ENCODE data around the gene MAFG.
"Not testable (repeated sequence)": the region's sequence is repeated elsewhere in the genome, so short reads cannot be mapped to it uniquely, and the experiment has no call there.

MAFG gene

DNA sequence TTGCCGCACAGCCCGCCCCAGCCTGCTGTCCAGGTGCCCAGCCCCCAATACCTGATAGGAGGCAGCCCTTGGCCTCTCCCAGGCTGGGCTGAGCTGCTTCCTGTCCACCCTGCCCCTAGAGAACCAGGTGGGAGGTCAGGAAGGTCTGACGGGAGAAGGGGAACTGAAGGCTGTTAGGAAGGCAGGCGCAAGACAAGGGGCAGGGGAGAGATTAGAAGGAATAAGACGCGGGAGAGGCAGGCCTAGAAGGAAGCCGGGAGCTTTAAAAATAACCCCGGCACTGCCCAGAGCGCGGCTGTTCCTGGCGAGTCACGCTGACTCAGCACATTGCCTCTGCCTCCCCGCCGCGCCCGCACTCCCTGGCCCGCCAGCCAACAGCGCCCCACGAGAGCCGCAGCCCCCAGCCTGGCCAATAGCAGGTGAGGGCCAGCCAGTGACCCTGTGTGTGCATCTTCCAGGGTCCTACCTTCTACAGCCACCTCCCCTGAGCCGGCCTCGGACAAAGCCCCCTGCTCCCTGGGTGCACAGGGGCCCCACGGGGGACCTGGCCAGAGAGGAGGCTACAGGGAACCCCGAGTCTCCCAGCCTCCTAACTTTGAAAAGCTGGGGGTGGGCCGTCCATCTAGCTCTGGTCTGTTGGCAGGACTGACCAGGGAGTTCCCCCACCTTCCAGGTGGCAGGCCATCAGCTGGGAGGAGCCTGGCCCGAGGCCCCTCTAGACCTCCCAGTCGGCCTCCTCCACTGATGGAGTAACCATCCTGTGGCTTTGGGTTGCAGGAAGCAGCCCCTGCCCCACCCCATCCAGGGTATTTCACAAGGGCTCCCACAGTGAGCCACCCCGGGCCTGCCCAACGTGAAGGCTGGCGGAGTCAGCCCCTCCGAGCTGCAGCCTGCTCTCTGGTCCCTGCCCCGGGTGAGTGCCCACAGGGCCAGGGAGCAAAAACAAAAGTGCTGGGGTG, 4.0 kb downstream of the MAFG start:
- DNase-seq (ENCODE audit: low read depth in 3 of 3) = no peak

GRCh38 chr17:81922566-81923301, 4.8 kb downstream of the MAFG start:
- no peak for DNase-seq (ENCODE audit: low read depth in 3 of 3)

DNA sequence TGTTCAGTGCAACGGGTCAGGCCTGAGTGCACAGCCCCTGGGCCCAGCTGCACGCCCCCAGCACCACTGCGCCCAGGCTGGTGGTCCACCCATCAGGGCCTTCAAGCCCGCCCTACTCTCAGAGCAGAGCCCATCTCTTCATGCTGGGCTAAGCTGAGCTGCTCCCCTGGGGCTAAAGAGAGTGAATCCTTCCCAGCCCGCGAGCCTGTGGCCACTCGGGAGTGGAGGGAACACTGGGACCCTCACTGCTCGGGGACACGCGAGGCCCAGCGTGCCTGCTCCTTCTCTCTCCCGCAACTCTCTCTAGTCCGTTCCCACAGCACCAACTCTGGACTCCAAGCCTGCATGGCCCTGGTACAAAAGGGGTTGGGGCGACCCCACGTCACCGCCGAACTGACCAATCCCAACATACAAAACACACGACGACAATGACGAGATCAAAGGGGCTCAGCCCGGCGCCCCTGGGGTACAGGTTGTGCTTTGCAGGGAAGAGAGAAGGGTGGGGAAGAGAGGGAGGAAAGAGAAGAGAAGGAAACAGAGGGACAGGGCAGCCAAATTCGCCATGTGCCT, 5.5 kb downstream of the MAFG start:
- no peak for DNase-seq (ENCODE audit: low read depth in 3 of 3)

DNA sequence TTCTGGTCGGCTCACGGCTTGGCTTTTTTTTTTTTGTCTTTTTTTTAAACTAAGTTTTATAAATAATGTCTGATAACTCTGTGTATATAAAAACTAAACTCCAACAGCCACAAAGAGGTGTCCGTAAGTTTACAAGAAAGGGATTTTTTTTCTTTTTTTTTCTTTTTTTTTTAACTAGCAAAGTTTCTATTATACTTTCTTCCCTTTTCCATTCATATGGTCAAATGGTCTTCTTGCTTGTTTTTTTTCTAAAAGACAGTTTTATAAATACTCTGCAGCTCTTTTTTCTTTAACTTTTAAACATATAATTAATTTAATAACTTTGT, 6.0 kb downstream of the MAFG start:
- no peak for DNase-seq (ENCODE audit: low read depth in 3 of 3)

GRCh38 chr17:81920612-81921536, 6.7 kb downstream of the MAFG start:
- no peak for DNase-seq (ENCODE audit: low read depth in 3 of 3)

- DNase-seq (ENCODE audit: low read depth in 3 of 3) = no peak
These were observed 8.5 kb downstream of the MAFG start for GRCh38 chr17:81918832-81919545.

DNA sequence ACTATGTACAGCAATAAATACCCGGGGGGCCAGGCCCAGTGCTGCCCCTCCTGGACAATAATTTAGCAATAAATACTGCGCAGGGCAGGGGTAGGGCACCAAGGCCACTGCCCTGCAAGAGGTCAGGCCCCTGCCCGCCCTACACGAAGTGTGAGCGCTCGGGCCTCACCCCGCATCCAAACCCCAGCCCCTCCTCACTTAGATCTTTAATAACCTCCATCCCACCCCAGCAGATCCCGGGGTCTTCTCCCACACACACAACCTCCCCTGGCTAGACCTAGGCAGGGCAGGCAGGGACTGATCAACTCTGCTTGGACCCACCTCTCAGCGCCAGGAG, 9.2 kb downstream of the MAFG start:
- DNase-seq (ENCODE audit: low read depth in 3 of 3) = not testable (repeated sequence)

GRCh38 chr17:81917565-81918332, 9.8 kb downstream of the MAFG start, which contains the start of gene SIRT7:
TSS of gene SIRT7 (minus strand) at chr17:81918176. CDS start at chr17:81918131, 45 bp downstream.
- peak; percentile 70 to 74 (median 72) for DNase-seq (ENCODE audit: low read depth in 3 of 3)

GRCh38 chr17:81916234-81917001, 11.1 kb downstream of the MAFG start:
- DNase-seq (ENCODE audit: low read depth in 3 of 3) = no peak

GRCh38 chr17:81915331-81915730, 12.2 kb downstream of the MAFG start:
- DNase-seq (ENCODE audit: low read depth in 3 of 3) = no peak

GRCh38 chr17:81914103-81914850, 13.3 kb downstream of the MAFG start:
- no peak for DNase-seq (ENCODE audit: low read depth in 3 of 3)

- DNase-seq (ENCODE audit: low read depth in 3 of 3) = no peak
These were observed 14.0 kb downstream of the MAFG start for GRCh38 chr17:81913394-81914102.

DNA sequence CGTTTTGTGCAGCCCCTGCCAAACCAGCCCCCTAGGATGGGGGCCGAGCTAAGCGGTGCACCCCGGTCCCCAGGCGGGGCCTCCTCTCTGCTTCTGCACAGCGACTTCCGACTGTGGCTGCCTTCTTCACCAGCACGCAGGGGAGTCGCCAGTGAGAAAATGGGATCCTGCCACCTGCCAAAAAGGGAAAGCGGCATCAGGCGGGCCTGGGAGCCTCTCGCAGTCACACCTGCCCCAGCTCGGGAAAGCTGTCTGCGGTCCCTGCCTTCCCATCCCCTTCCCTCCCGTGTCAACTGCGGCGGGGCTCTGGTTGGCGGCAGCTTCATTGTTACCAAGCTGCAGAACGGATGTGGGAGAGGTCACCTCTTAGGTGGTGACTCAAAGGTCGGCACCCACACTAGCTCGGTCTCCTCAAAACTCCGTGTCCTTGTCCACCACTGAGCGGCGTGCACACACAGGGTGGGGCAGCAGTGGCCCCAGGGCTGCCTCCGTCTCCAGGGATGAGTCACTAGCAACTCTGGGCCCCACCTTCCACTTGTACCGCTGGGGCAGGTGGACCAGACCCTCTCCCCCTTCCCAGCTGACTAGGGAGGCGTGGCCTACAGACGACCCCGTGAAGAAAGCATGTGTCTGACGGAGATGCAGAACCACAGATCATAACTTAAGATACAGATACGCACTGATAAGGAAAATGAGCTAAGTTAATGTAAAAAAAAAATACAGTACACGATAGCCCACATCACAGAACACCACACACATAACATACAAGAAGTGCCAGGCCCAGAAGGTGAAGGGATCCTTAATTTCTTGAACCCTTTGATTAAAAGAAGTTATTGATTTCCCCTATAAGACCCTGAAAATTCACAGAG, 14.9 kb downstream of the MAFG start:
- DNase-seq (ENCODE audit: low read depth in 3 of 3) = no peak

DNA sequence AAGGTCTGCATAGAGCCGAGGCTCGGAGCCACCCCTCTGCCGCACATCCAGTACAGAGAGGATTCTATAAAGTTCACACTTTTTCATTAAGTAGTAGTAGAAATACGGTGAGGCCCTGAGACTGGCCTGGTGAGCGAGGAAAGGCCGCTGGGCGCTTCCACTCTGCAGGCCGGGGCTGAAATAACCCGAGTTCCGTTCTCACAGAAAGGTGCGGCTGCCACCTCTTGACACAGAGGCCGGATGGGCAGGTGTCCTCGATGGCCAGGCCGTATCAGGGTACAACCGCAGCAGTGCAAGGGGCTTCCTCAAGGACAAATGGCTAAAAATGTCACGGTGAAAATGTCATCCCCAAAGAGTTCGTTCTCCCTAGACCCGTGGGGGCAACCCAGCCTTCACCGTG, 15.6 kb downstream of the MAFG start:
- DNase-seq (ENCODE audit: low read depth in 3 of 3) = no peak

GRCh38 chr17:81911277-81911961, 16.1 kb downstream of the MAFG start, which contains the start of gene PCYT2:
TSS of gene PCYT2 (minus strand) at chr17:81911399. CDS start at chr17:81911355, 44 bp downstream.
- DNase-seq (ENCODE audit: low read depth in 3 of 3) = peak; percentile 87 to 92 (median 90)

GRCh38 chr17:81910840-81911276, 16.7 kb downstream of the MAFG start:
- no peak for DNase-seq (ENCODE audit: low read depth in 3 of 3)

Data from stimulated activated CD4-positive, alpha-beta T cell treated with anti-CD3 and anti-CD28 coated beads, TNF-alpha, amount 100 ng/mL, for 4 hours (primary cell).